ENCODE data around the gene NRXN3. TPM values are rescaled to one million over a fixed set of nuclear protein-coding genes. Genes with fewer than 3 reads are reported as not detected.

NRXN3 gene
- polyA plus RNA-seq, 1 donor (not counting 4 experiments of a cell fraction or from before 2014, with no cell fraction given) = 0.89 TPM

DNA sequence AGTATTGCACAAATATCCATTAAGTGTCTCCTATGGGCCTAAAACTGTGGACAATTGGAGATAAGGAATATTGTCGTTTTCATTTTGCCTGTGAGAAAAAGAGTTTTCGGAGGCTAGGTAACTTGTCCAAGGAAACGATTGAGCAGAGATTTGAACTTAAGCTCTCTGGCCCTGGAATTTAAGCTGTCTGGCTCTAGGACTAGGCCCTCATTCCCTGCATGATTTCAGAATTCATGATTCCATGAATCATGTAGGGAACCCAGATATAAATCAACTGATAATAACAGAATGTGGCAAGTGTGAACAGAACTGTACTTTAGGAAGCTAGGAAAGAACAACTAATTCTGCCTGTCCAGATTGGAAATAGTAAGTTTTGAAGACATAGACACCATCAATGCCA lies 1100.2 kb downstream of the NRXN3 start:
- H2AFZ ChIP-seq (ENCODE audit: control insufficient read depth, low read length) = no peak overlapping the region
- H3K9me1 ChIP-seq (ENCODE audit: control insufficient read depth, extremely low read depth, insufficient read depth, low read length) = no peaks in the 10 kb centered on the region
- FAIRE-seq (no peak), DNase-seq (ENCODE audit: low read depth, low spot score) (no peak)
- H3K4me2 ChIP-seq (ENCODE audit: control insufficient read depth, extremely low read depth, insufficient read depth, low read depth, low read length) = no peak overlapping the region
- no peaks in the 10 kb centered on the region for H3K36me3 ChIP-seq (ENCODE audit: control insufficient read depth in 2 of 2, extremely low read depth in 1 of 2, insufficient read depth in 2 of 2, low read length in 2 of 2)
- no peak overlapping the region for H3K27ac ChIP-seq (ENCODE audit: control insufficient read depth, insufficient read depth, low read length)
- no peak overlapping the region for H3K9ac ChIP-seq (ENCODE audit: control insufficient read depth, extremely low read depth, insufficient read depth, low read length)
- H3K79me2 ChIP-seq (ENCODE audit: control insufficient read depth, insufficient read depth, low read length) = no peaks in the 10 kb centered on the region
- H3K4me3 ChIP-seq (ENCODE audit: control insufficient read depth in 2 of 3, extremely low read depth in 1 of 3, insufficient read depth in 2 of 3, low read depth in 1 of 3, low read length in 3 of 3) = no peak overlapping the region
- H4K20me1 ChIP-seq (ENCODE audit: control insufficient read depth, extremely low read depth, insufficient read depth, low read length) = no peaks in the 10 kb centered on the region
- H3K4me1 ChIP-seq (ENCODE audit: control insufficient read depth, extremely low read depth, insufficient read depth, low read length) = no peaks in the 10 kb centered on the region
- H3K9me3 ChIP-seq (ENCODE audit: control insufficient read depth, low read depth, low read length) = no peaks in the 10 kb centered on the region
- no peaks in the 10 kb centered on the region for H3K27me3 ChIP-seq (ENCODE audit: control insufficient read depth, extremely low read depth, insufficient read depth, low read length)
- dilution Hi-C loops (cut with MboI; ENCODE audit: extremely low pct_ligation_motif_present, low sequenced_read_pairs) = no loop called here
- TF ChIP-seq, protein P1, sequence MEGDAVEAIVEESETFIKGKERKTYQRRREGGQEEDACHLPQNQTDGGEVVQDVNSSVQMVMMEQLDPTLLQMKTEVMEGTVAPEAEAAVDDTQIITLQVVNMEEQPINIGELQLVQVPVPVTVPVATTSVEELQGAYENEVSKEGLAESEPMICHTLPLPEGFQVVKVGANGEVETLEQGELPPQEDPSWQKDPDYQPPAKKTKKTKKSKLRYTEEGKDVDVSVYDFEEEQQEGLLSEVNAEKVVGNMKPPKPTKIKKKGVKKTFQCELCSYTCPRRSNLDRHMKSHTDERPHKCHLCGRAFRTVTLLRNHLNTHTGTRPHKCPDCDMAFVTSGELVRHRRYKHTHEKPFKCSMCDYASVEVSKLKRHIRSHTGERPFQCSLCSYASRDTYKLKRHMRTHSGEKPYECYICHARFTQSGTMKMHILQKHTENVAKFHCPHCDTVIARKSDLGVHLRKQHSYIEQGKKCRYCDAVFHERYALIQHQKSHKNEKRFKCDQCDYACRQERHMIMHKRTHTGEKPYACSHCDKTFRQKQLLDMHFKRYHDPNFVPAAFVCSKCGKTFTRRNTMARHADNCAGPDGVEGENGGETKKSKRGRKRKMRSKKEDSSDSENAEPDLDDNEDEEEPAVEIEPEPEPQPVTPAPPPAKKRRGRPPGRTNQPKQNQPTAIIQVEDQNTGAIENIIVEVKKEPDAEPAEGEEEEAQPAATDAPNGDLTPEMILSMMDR (optimal IDR thresholded peaks at IDR 0.05 in 1 of 3, IDR thresholded peaks at IDR 0.05 in 1 of 3, conservative IDR thresholded peaks at IDR 0.05 in 1 of 3; ENCODE audit: extremely low read depth in 1 of 3, insufficient read depth in 2 of 3, low read length in 3 of 3) = no peak
- no peak for TF ChIP-seq EZH2 (IDR thresholded peaks at IDR 0.05; ENCODE audit: low read length)

DNA sequence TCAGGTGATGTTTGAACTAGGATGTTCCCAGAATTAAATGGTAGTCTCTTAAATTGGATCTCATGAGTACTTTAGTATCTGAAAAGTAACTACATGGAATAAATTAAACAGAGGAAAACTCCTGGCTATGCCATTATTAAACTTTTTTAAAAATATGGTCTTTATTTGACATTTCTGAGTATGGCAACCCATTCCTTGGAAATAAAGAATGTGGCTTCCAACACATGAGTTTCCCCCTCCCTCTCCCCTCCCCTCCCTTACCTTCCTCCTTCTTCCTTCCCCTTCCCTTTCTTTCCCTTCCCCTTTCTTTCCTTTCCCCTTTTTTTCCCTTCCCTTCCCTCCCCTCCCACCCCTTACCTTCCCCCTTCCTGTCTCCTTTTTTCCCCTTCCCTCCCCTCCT lies 1100.9 kb downstream of the NRXN3 start:
- Histone ChIP-seq H3K4me3 (ENCODE audit: control insufficient read depth in 2 of 3, extremely low read depth in 1 of 3, insufficient read depth in 2 of 3, low read depth in 1 of 3, low read length in 3 of 3) (no peak overlapping the region), H3K4me2 (ENCODE audit: control insufficient read depth, extremely low read depth, insufficient read depth, low read depth, low read length) (no peak overlapping the region), H4K20me1 (ENCODE audit: control insufficient read depth, extremely low read depth, insufficient read depth, low read length) (no peaks in the 10 kb centered on the region), H3K9ac (ENCODE audit: control insufficient read depth, extremely low read depth, insufficient read depth, low read length) (no peak overlapping the region), H3K9me1 (ENCODE audit: control insufficient read depth, extremely low read depth, insufficient read depth, low read length) (no peaks in the 10 kb centered on the region), H3K27me3 (ENCODE audit: control insufficient read depth, extremely low read depth, insufficient read depth, low read length) (no peaks in the 10 kb centered on the region), H2AFZ (ENCODE audit: control insufficient read depth, low read length) (no peak overlapping the region), H3K36me3 (ENCODE audit: control insufficient read depth in 2 of 2, extremely low read depth in 1 of 2, insufficient read depth in 2 of 2, low read length in 2 of 2) (no peaks in the 10 kb centered on the region), H3K9me3 (ENCODE audit: control insufficient read depth, low read depth, low read length) (no peaks in the 10 kb centered on the region), H3K27ac (ENCODE audit: control insufficient read depth, insufficient read depth, low read length) (no peak overlapping the region), H3K79me2 (ENCODE audit: control insufficient read depth, insufficient read depth, low read length) (no peaks in the 10 kb centered on the region), H3K4me1 (ENCODE audit: control insufficient read depth, extremely low read depth, insufficient read depth, low read length) (no peaks in the 10 kb centered on the region)
- dilution Hi-C loops (cut with MboI; ENCODE audit: extremely low pct_ligation_motif_present, low sequenced_read_pairs) = no loop called here
- TF ChIP-seq EZH2 (IDR thresholded peaks at IDR 0.05; ENCODE audit: low read length) = no peak
- TF ChIP-seq, protein P1 (optimal IDR thresholded peaks at IDR 0.05 in 1 of 3, IDR thresholded peaks at IDR 0.05 in 1 of 3, conservative IDR thresholded peaks at IDR 0.05 in 1 of 3; ENCODE audit: extremely low read depth in 1 of 3, insufficient read depth in 2 of 3, low read length in 3 of 3) = no peak
- no peak for FAIRE-seq
- no peak for DNase-seq (ENCODE audit: low read depth, low spot score)
